ENCODE data around the gene ADGRD1.
"Not testable (repeated sequence)": the region's sequence is repeated elsewhere in the genome, so short reads cannot be mapped to it uniquely, and the experiment has no call there.

Gene ADGRD1

GRCh38 chr12:131106349-131106941 is 152.7 kb downstream of the ADGRD1 start:
- DNase-seq, result no peak

- no peak for DNase-seq
These were observed 154.7 kb downstream of the ADGRD1 start for GRCh38 chr12:131108177-131108955.

- DNase-seq, result no peak
These were observed 157.7 kb downstream of the ADGRD1 start for GRCh38 chr12:131111446-131111845.

- no peak for DNase-seq
These were observed 158.3 kb downstream of the ADGRD1 start for GRCh38 chr12:131112021-131112420.

- no peak for DNase-seq
These were observed 159.1 kb downstream of the ADGRD1 start for GRCh38 chr12:131112700-131113290.

- no peak for DNase-seq
These were observed 160.0 kb downstream of the ADGRD1 start for GRCh38 chr12:131113568-131114270.

GRCh38 chr12:131114271-131114670 is 160.6 kb downstream of the ADGRD1 start:
- DNase-seq, result no peak

GRCh38 chr12:131114942-131115584 is 161.4 kb downstream of the ADGRD1 start:
- no peak for DNase-seq

GRCh38 chr12:131115766-131116467 is 162.2 kb downstream of the ADGRD1 start:
- DNase-seq, result no peak

- DNase-seq, result peak; percentile 78
These were observed 162.9 kb downstream of the ADGRD1 start for GRCh38 chr12:131116468-131117117.

- DNase-seq, result no peak
These were observed 163.9 kb downstream of the ADGRD1 start for GRCh38 chr12:131117438-131118245.

GRCh38 chr12:131118371-131118770 is 164.7 kb downstream of the ADGRD1 start:
- DNase-seq, result no peak

GRCh38 chr12:131119345-131119744 is 165.6 kb downstream of the ADGRD1 start:
- DNase-seq, result not testable (repeated sequence)

GRCh38 chr12:131119936-131120335 is 166.2 kb downstream of the ADGRD1 start:
- no peak for DNase-seq

GRCh38 chr12:131120831-131121271 is 167.1 kb downstream of the ADGRD1 start:
- no peak for DNase-seq

- DNase-seq, result no peak
These were observed 168.1 kb downstream of the ADGRD1 start for GRCh38 chr12:131121705-131122405.

- peak; percentile 38 for DNase-seq
These were observed 168.9 kb downstream of the ADGRD1 start for GRCh38 chr12:131122631-131123030.

- peak; percentile 49 for DNase-seq
These were observed 170.1 kb downstream of the ADGRD1 start for GRCh38 chr12:131123817-131124216.

- peak; percentile 41 for DNase-seq
These were observed 171.0 kb downstream of the ADGRD1 start for GRCh38 chr12:131124487-131125280.

All from islet precursor cell (in vitro differentiated cells).